Keratinocyte (primary cell): ENCODE measurements around the gene ERICH2. TPM values are rescaled to one million over a fixed set of nuclear protein-coding genes. Genes with fewer than 3 reads are reported as not detected.

Experiments used
- DNase-seq: peaks from one replicate; pipeline ENCODE4 v3.0.0-alpha.2; 2011; ENCODE audit warnings: low read depth, missing footprints, low spot score
- FAIRE-seq: peaks from 2 replicates; lab custom pipeline; 2011; peaks lifted over from hg19 to GRCh38; lab: Jason Lieb, UNC
- H2AFZ ChIP-seq: 2 replicates; pipeline ENCODE4 v1.6.0; 2012; ENCODE audit warnings: low read length, control low read depth, inconsistent platforms; ENCODE audit not compliant: control insufficient read depth
- H3K27ac ChIP-seq: 2 replicates; pipeline ENCODE4 v1.5.1; 2011; ENCODE audit warnings: low read length; ENCODE audit not compliant: control insufficient read depth, insufficient read depth
- H3K27me3 ChIP-seq: 3 replicates; pipeline ENCODE4 v1.6.0; 2011; ENCODE audit warnings: low read length; ENCODE audit not compliant: control insufficient read depth, insufficient read depth; ENCODE audit errors: extremely low read depth
- H3K36me3 ChIP-seq, 2 experiments: 2 replicates in 1 of 2; 3 replicates in 1 of 2; pipeline ENCODE4 v1.5.1; 2011; ENCODE audit warnings: low read length in 2 of 2, mild to moderate bottlenecking in 1 of 2; ENCODE audit not compliant: control insufficient read depth in 2 of 2, insufficient read depth in 2 of 2; ENCODE audit errors: extremely low read depth in 1 of 2
- H3K4me1 ChIP-seq: 3 replicates; pipeline ENCODE4 v1.5.1; 2011; ENCODE audit warnings: low read length; ENCODE audit not compliant: control insufficient read depth, insufficient read depth; ENCODE audit errors: extremely low read depth
- H3K4me2 ChIP-seq: 3 replicates; pipeline ENCODE4 v1.6.0; 2011; ENCODE audit warnings: low read depth, low read length; ENCODE audit not compliant: control insufficient read depth, insufficient read depth; ENCODE audit errors: extremely low read depth
- H3K4me3 ChIP-seq, 3 experiments: fragments of 200-600 bp in 1 of 3; sonication (generic) in 1 of 3; 2 replicates in 2 of 3; 3 replicates in 1 of 3; pipeline ENCODE4 v1.5.1; 2011 to 2016; ENCODE audit warnings: low read length in 3 of 3, mild to moderate bottlenecking in 3 of 3, control low read depth in 2 of 3, inconsistent platforms in 1 of 3, low read depth in 1 of 3, mixed read lengths in 1 of 3, mixed run types in 1 of 3, moderate library complexity in 1 of 3; ENCODE audit not compliant: control insufficient read depth in 2 of 3, insufficient read depth in 2 of 3; ENCODE audit errors: extremely low read depth in 1 of 3
- H3K79me2 ChIP-seq: 2 replicates; pipeline ENCODE4 v1.6.0; 2012; ENCODE audit warnings: low read length; ENCODE audit not compliant: control insufficient read depth, insufficient read depth
- H3K9ac ChIP-seq: 3 replicates; pipeline ENCODE4 v1.6.0; 2011; ENCODE audit warnings: low read length; ENCODE audit not compliant: control insufficient read depth, insufficient read depth; ENCODE audit errors: extremely low read depth
- H3K9me1 ChIP-seq: 3 replicates; pipeline ENCODE4 v1.6.0; 2011; ENCODE audit warnings: low read length; ENCODE audit not compliant: control insufficient read depth, insufficient read depth; ENCODE audit errors: extremely low read depth
- H3K9me3 ChIP-seq: 2 replicates; pipeline ENCODE4 v1.5.1; 2012; ENCODE audit warnings: low read depth, low read length; ENCODE audit not compliant: control insufficient read depth
- H4K20me1 ChIP-seq: 3 replicates; pipeline ENCODE4 v1.6.0; 2011; ENCODE audit warnings: low read length; ENCODE audit not compliant: control insufficient read depth, insufficient read depth; ENCODE audit errors: extremely low read depth
- EZH2 ChIP-seq: IDR thresholded peaks from one replicate; pipeline ENCODE4 v1.6.1; 2012; ENCODE audit warnings: inconsistent platforms, mild to moderate bottlenecking, low read length, moderate library complexity
- dilution Hi-C: fragments of 300-500 bp; cut with MboI; formaldehyde crosslinking; loops from one replicate; pipeline ENCODE4 v1.7.0; 2020; ENCODE audit warnings: low sequenced_read_pairs; ENCODE audit not compliant: extremely low pct_ligation_motif_present
- polyA plus RNA-seq, 5 experiments: library from polyadenylated mRNA; depleted of rRNA in 3 of 5; stranded (reverse) in 3 of 5; stranded (forward) in 1 of 5; unstranded in 1 of 5; fragments of >200 nt; gene quantifications; 1 replicate in 1 of 5; 2 replicates in 3 of 5; 3 replicates in 1 of 5; pipeline versions ENCODE4 v1.2.1 to v1.2.3, GENCODE V29; 2011 to 2012; ENCODE audit warnings: missing spikeins in 2 of 5, low read depth in 1 of 5, low replicate concordance in 1 of 5
- TF ChIP-seq, protein P1 (sequence below), 3 experiments: IDR thresholded peaks in 1 of 3; conservative IDR thresholded peaks in 1 of 3; optimal IDR thresholded peaks in 1 of 3; 2 replicates in 2 of 3; 3 replicates in 1 of 3; pipeline versions ENCODE3 to v1.5.1; 2011; ENCODE audit warnings: low read length in 3 of 3, mild to moderate bottlenecking in 3 of 3, moderate library complexity in 2 of 3, control low read depth in 1 of 3, inconsistent platforms in 1 of 3; ENCODE audit not compliant: insufficient read depth in 2 of 3; ENCODE audit errors: extremely low read depth in 1 of 3

ERICH2 gene
- polyA plus RNA-seq, 1 donor (not counting 4 experiments of a cell fraction or from before 2014, with no cell fraction given), result 1.3 TPM

DNA sequence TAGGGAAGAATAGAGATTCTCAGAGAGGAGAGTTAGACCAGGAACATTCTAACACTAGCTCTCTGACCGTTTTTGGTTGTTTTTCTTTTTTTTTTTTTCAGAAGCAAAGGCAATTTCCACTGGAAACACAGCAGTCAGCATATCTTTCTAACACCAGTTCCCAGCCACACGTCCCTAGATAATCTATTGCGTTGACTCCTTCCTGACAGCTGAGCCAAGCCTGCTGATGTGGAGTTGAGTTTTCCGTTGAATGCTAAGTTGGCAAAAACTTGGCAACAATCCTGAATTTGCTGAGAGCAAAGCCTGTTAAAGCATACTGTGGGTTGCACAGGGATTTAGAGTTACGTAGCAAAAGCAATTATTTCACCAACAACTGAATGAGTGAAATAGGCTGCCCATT lies 65.8 kb downstream of the ERICH2 start:
- Histone ChIP-seq H3K36me3 (peaks cover 0 to 2% of the 10 kb centered on the region in 2 experiments), H3K27ac (no peak overlapping the region), H3K79me2 (no peaks in the 10 kb centered on the region), H3K9ac (no peak overlapping the region), H4K20me1 (no peaks in the 10 kb centered on the region), H3K4me1 (no peaks in the 10 kb centered on the region), H3K4me3 (no peak overlapping the region), H3K9me3 (no peaks in the 10 kb centered on the region), H3K27me3 (no peaks in the 10 kb centered on the region), H2AFZ (no peak overlapping the region), H3K9me1 (no peaks in the 10 kb centered on the region), H3K4me2 (no peak overlapping the region)
- TF ChIP-seq, protein P1, sequence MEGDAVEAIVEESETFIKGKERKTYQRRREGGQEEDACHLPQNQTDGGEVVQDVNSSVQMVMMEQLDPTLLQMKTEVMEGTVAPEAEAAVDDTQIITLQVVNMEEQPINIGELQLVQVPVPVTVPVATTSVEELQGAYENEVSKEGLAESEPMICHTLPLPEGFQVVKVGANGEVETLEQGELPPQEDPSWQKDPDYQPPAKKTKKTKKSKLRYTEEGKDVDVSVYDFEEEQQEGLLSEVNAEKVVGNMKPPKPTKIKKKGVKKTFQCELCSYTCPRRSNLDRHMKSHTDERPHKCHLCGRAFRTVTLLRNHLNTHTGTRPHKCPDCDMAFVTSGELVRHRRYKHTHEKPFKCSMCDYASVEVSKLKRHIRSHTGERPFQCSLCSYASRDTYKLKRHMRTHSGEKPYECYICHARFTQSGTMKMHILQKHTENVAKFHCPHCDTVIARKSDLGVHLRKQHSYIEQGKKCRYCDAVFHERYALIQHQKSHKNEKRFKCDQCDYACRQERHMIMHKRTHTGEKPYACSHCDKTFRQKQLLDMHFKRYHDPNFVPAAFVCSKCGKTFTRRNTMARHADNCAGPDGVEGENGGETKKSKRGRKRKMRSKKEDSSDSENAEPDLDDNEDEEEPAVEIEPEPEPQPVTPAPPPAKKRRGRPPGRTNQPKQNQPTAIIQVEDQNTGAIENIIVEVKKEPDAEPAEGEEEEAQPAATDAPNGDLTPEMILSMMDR (optimal IDR thresholded peaks at IDR 0.05 in 1 of 3, IDR thresholded peaks at IDR 0.05 in 1 of 3, conservative IDR thresholded peaks at IDR 0.05 in 1 of 3; ENCODE audit: extremely low read depth in 1 of 3, insufficient read depth in 2 of 3, low read length in 3 of 3), result no peak
- TF ChIP-seq EZH2, result no peak
- dilution Hi-C loops, result no loop called here
- DNase-seq (no peak), FAIRE-seq (no peak)

DNA sequence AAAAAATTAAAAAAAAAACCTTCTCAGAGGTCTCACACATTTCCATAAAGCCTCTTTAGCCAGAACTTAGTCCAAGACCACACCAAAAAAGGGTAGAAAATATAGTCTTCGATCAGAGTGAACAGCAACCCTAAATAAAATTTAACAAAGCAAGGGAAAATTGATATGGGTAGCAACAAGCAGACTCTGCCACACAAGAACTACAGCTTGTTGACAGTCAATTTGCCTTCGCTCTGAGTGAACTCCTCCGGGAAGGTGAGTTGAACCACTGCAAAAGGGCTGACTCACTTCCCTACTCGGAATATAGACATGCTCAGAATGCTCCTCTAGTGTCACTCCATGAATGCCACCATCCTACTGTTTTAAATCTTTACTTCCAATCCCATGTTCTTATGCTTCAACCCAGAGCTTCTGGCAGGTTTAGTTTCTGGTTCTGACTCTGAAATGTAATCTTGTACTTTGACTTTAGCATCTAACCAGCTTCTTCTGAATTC lies 70.6 kb downstream of the ERICH2 start:
- no peak for TF ChIP-seq EZH2
- TF ChIP-seq, protein P1 (optimal IDR thresholded peaks at IDR 0.05 in 1 of 3, IDR thresholded peaks at IDR 0.05 in 1 of 3, conservative IDR thresholded peaks at IDR 0.05 in 1 of 3; ENCODE audit: extremely low read depth in 1 of 3, insufficient read depth in 2 of 3, low read length in 3 of 3), result no peak
- H3K27ac ChIP-seq, result no peak overlapping the region
- DNase-seq (no peak), FAIRE-seq (peak; percentile 23)
- H4K20me1 ChIP-seq, result no peaks in the 10 kb centered on the region
- H3K4me1 ChIP-seq, result peaks cover 19% of the 10 kb centered on the region
- dilution Hi-C loops, result no loop called here
- H3K36me3 ChIP-seq, result peaks cover 0 to 2% of the 10 kb centered on the region in 2 experiments
- no peaks in the 10 kb centered on the region for H3K9me3 ChIP-seq
- no peaks in the 10 kb centered on the region for H3K9me1 ChIP-seq
- H3K79me2 ChIP-seq, result no peaks in the 10 kb centered on the region
- no peaks in the 10 kb centered on the region for H3K27me3 ChIP-seq
- no peak overlapping the region for H2AFZ ChIP-seq
- no peak overlapping the region for H3K4me2 ChIP-seq
- H3K4me3 ChIP-seq, result no peak overlapping the region
- no peak overlapping the region for H3K9ac ChIP-seq
